HG03520 (cell line): ENCODE data around the gene PINK1.

Experiments
- ATAC-seq: cut with Tn5 transposase; IDR thresholded peaks from one replicate; pipeline ENCODE4 v1.9.1; 2021; ENCODE audit warnings: mild to moderate bottlenecking, moderate library complexity; ENCODE audit not compliant: unreplicated experiment

Gene PINK1

DNA sequence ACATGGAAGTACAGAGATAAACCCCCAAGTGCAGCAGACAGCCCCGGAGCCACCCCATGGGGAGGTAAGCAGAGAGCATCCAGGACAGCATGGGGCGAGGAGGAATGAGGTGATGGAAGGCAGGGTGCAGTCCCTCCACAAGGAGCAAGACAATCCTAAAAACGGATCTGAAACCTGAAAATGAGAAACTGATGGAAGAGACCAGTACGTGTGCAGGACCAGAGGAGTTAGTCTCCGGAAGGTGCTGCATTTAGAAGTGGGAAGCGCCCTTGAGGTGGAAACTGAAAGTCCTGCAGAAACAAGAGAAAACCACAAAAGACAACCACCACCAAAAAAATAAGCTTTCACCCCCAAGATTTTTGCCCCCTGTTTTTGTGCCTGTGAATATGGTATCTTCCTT, 45.3 kb downstream of the PINK1 start:
- ATAC-seq = no peak

DNA sequence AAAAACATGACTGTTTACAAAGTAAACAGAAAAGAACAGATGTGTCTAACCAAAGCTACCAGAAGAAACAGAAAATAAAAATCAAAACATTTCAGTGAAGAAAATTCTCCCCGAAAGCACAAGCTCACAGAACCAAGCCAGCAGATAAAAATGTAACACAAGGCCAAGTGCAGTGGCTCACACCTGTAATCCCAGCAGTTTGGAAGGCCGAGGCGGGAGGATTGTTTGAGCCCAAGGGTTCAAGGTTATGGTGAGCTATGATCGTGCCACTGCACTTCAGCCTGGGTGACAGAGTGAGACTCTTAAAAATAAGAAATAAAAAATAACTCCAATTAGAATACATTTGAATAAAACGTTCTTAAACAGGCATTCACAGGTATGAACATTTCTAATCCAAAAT, 47.0 kb downstream of the PINK1 start:
- no peak for ATAC-seq

DNA sequence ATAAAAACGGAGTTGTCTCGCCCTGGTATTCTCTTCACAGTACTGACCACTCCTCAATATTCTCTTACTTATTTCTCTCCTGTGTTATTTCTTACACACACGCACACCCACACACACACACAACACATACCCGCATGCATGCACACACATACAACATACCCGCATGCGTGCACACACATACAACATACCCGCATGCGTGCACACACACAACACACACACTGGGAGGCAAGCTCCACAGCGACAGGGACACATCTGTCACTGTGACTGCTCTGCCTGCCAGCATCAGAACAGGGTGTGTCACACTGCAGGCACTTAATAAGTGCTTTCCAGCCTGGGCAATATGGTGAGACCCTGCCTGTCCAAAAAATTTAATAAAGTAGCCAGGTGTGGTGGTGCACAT, 48.7 kb downstream of the PINK1 start:
- no peak for ATAC-seq

DNA sequence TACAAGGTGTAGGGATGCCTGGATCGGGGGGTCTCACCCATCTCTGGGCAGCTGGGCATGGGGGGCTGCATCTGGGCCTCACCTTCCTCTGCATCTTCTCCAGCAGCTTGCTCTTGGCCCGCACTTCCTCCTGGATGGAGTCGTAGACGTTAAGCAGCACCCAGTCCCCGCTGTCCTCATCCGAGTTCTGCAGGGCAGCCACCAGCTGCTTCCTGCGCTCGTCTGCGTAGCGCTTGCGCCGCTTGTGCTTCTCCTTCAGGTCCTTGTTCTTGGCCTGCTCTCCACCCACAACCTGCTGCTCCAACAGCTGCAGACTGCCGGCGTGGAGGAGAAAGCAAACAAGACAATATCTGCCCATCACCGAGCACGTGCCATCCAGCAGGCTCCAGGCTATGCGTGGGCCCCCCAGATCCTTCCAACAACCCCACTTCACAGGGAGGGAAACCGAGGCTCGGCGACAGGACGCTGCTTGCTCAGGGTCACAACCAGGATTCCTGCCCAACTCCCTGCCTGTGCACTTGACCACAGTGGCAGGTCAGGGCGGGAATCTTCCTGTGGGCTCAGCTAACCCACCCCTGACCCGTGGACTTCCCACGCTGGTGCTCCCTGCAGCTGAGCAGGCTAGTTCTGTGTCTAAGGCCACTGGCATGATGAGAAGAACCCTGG, 49.4 kb downstream of the PINK1 start:
- no peak for ATAC-seq

DNA sequence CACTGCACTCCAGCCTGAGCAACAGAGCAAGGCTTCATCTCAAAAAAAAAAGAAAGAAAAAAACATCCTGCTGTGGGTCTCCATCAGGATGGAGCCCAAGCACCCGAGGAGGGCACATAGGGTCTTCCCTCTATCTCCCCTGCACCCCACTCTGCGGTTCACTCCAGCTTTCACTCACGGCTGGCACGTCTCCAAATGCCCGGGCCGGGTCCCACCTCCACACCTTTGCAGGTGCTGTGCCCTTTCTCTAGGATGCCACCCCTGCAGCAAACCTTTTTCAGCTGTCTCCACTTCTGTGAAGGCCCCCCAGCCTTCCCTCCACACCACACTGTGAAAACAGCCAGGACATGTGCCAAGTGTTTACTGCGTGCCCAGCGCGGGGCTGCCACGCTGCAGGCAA, 50.4 kb downstream of the PINK1 start:
- ATAC-seq = no peak

DNA sequence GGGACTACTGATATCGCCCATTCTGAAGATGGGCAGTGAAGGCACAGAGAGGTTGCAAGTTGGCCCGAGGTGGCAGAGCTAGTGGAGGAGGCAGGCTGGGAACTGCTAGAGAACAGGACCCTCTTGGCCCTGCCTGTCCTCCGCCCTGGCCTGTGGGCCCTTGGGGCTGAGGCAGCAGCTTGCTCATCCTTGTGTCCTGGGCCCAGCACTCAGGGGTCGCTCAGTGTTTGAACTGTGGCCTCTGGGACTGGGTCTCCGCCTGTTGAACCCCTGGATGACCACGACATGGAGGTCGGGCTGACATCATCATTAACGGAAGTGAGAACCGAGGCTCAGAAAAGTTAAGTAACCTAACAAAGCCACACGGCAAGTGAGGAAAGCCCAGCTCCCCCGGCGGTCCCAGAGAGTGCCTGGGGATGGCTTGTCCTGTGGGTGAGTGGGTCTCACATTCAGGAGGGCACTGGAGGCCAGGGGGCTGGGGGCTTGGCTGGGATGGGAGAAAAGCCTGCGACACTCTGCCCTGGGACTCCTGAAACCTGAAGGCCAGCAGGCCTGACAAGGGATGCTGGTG, 50.9 kb downstream of the PINK1 start:
- no peak for ATAC-seq

DNA sequence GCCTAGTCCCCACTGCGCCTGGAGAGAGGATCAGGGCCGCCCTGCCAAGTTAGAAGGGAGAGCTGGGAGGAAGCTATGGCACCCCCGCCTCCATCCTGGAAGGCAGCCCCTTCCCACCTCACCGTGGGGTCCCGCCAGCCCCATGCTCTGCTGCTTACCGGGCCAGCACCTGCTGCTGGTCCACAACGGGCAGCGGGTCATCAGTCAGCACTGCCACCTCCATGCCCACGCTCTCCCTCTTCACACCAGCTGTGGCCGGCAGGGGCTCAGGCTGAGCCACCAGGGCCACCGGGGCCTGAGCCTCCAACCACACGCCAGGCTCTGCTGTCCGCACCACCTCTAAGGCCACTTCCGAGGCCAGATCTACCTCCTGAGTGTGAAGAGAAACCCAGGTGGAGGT, 51.4 kb downstream of the PINK1 start:
- ATAC-seq = no peak

DNA sequence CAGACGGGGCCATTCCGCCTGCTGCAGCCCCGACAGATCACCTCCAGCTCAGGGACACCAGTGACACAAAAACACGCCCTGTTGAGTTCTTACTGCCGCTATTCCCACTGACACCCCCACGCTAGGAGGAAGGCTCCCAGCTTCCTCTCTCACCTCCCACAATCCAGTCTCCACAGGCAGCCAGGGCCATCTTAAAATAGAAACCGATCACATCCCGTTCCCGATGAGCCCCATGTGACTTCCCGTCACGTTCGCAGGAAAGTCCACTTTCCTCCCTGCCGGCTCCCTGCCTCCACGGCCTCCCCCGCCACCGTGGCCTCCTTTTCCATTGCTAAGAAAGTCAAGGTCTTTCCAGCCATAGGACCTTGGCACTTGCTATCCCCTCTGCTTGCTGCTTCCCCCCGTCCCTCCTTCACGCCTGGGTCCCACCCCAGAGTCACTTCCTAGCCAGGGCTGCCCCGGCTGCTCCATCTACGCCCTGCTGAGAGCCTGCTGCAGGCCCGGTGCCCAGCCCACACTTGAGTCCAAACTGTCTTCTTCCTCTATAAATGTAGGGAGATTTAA, 51.9 kb downstream of the PINK1 start:
- no peak for ATAC-seq

DNA sequence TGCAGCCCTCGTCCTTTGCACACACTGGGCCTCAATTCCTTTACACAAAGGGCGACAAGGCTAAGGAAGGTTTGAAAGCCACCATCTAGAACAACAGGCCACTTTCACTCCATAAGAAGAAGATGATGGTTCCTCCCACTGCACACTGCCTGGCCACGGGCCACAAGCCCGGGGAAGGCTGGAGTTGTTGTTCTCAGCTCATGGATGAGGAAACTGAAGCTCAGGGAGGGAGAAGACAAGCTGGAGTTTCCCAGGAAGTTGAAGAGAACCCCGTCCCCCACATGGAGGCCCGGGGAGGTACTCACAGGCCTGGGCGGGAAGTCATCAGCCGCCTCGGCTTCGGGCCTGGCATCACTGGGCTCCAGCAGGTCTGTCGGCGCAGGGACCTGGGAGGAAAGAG, 52.5 kb downstream of the PINK1 start:
- no peak for ATAC-seq

DNA sequence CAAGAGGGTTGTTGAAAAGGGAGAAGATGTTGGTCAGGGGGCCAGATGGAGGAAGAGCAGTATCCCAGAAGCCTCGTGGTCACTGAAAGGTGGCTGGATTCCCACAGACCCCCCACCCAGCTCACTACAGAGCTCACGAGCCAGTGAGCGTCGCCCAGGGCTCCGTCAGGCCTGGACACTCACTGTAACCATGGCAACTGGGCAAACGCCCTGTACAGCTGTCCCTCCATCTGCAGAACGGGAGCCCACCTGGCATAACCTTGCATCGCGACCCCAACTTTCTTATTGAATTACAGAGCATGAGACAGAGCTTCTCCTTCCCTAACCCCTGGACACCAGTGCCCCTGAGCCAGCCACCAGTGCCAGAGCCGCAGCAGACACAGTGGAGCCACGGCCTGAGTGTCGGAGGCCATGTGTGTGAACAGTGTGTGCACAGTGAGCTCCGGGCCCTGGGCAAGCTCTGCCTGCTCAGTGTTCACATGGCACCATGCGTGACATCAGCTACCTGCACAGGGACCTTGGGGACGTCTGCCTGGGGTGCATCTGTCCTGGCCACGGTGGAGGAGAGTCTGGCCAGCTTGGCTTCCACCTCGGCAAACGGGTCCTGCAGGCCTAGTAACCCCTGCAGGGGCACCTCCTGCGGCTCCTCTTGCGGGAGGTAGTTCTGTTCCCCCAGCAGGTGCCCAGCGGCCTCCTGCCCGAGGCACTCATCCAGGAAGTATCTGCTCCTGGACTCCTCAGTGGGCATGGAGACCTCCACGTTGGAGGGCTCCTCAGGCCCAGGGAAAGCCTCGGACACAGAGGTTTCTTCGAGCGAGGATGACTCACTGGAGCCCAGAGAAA, 53.8 kb downstream of the PINK1 start:
- ATAC-seq = no peak

DNA sequence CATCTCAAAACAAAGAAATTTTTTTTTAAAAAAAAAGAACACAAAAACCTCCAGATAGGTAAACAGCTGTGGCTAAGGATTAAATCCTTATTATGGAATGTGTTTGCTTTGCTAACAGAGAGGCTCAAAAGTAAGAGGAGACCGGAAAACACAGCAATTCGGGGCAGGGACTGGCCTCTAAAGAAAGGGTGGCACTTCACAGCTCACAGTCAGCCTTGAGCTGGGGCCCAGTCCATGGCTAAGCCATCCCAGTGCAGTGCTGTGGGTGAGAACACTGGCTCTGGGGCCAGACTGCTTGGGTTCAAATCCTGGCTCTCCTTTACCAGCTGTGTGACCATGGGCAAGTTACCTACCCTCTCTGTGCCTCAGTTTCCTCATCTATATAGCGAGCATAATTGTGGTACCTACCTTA, 56.4 kb downstream of the PINK1 start:
- no peak for ATAC-seq

DNA sequence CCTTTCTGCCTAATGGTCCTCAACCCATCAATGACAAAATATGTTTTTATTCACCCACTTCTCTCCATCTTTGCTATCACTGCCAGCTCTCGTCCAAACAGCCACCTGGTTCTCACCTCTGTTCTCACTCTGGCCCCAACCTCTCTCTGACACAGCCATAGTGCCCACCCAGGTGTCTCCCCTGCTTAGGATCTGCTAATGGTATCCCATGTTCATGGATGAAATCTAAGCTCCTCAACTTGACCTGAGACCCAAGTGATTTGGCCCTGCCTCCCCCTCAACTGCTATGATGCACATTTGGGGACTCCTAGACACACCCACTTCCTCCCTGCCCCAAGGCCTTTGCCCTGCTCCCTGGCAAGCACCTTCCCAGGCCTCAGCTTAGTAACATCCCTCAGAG, 58.6 kb downstream of the PINK1 start:
- no peak for ATAC-seq

DNA sequence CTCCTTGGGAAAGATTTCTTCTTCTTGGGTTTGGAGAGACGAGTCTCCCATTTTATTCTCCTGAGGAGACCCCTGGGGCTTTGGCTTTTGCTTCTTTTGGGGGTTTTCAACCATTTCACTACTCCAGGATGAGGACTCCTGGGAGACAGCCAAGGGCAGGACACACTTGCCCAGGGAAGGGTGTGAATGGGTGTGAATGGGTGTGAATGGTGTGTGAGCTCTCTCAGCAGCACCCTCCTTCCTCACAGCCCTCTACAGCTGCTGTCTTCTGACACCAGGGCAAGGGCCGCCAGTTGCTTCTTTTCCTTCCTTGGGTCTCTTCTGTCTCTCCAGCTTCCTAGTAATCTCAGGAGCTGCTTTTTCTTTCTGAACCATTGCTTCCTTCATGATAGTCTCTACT, 60.4 kb downstream of the PINK1 start:
- ATAC-seq = no peak

DNA sequence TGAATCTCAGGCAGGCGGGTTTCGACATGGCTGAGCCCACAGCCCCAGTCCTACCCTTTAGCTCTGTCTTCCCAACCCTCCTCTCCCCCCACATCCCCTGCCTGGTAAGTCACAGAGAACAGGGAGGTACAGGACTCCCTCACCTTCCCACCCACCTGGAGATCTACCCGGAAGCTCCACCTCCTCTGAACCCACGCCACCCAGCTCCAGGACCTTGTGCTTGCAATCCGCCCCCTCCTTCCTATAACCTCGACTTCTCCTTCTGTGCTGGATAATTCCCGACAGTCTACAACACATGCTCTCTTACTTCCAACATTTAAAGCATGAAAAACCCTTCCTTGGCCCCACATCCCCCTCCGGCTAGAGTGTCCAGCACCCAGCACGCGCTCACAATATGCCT, 62.3 kb downstream of the PINK1 start:
- no peak for ATAC-seq

DNA sequence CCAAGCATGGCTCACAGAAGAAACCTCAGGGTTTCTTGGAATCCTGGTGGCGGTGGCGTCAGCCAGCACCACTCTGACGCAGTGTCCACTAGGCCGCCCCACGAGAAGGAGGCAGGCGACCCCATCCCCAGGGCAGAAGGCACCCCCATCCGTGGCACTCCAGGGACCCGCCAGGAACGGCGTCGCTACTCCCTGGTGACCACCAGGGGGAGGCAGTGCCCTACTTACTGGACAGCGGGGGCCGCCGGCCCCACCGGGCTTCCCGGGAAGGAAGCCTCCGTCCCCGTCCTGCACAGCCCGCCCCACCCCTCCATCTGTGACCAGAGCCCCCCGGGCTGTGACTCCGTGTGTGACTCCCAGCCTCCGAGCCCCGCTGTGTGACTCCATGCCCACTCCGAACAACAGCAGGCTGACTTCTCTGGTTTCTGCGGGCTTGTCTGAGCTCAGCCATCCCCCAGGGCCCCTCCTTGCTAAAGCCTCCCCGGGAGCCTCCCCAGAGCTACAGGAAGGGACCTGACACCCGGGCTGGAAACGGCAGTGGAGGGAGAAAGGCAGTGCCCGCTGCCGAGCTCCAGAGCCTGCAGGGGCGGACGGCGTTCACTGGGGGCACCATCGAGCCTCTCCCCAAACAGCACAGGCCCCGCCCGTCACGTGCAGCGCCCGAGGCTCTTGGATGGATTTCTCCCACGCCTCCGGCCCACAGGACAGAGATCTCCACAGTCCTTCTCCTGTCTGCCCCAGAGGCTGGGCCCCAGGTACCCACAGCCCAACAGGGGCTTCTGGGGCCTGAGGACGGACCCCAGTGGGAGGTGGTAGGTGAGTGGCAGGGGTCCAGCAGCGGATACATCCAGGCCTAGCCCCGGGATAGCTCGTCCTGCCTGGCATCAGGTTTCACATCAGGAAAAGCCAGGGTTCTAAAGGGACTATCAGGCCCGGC, 63.4 kb downstream of the PINK1 start:
- ATAC-seq = no peak

DNA sequence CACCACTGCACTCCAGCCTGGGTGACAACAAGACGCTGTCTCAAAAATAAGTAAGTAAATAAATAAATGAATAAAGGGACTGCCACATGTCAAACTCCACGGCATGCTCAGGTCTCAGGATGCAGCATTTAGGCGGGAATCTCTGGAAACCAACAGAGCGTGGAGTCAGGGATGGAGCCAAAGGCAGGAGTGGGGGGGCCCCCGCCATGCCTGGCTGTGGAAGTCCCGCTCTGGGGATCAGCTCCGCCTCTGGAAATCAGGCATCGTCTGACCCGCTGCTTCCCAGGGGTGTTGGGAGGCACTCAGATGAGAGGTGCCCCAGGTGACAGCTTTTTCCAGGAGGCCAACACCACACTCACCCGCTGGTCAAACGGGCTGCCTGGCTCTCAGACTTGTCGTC, 64.3 kb downstream of the PINK1 start:
- ATAC-seq = no peak

DNA sequence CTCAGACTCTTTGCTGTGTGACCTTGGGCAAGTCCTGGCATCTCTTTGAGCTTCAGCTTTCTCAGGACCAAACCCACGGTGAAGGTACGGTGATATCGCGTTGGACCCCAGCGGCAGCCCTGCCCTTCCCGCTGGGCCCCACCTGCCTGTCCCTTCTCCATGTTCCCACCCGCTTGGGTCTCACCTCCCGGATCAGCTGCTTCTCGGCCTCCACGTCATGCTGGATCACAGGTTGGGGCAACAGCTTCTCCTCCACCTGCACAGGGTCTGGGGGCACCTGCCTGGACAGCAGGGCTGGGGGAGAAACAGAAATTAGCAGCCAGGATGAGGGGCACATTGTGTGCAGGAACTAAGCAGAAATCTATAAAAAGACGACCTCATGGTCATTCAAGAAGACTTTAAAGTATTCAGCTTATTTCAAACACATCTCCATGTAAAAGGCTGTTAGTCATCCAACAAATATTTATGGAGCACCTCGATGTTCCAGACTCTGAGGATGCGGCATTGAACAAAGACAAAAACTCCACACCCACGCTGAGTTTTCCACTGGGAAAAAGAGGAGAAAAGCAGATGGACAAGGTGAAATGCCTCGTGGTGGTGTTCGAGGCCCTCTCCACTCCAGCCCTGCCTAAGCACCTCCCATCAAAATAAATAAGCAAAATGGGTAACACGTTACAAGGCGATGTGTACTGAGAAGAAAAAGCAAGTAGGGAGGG, 65.1 kb downstream of the PINK1 start:
- ATAC-seq = no peak

DNA sequence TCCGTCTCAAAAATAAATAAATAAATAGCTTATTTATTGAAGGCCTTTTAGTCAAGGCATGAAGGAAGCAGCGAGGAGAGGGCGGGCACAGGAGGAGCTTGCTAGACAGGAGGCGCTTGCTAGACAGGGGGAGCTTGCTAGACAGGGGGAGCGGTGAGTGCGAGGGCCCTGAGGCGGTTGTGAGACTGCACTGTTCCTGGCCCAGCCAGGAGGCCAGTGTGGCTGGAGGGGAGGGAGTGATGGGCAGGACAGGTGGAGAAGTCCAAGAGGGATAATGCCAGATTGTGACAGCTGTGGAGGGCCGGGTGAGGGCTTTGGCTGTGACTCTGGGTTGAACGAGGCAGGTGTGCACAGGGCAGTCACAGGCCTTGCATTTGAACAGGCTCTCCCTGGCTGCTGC, 66.3 kb downstream of the PINK1 start:
- ATAC-seq = no peak

DNA sequence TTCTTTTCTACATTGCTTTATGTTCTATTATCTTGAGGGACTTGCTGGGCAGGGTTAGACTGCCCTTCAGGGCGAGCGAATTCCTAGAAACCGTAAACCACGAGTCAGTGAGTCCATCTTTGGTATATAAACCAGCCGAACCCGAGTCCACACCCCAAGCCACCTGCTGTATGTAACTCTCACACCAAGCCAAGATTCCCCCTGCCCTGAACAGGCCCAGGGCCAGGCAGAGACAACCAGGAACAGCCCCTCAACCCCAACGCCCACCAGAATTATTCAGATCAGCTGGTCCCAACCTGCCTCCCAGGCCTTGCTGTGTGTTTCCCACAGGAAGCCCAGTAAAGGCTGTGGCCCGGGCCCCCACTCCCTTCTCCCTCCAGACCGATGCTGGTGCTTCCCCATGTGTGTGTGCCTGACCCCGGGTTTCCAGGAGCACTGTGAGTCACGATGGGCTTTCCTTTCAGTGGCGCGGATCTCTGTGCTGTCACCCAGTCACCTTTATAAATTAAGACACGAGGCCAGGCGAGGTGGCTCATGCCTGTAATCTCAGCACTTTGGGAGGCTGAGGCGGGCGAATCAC, 67.5 kb downstream of the PINK1 start:
- no peak for ATAC-seq
